ENCODE measurements around the gene SCOC. TPM values are rescaled to one million over a fixed set of nuclear protein-coding genes. Genes with fewer than 3 reads are reported as not detected.

SCOC gene
- total and polyA plus RNA-seq, 2 of the 13 experiments (the other 11 are each of a cell fraction or from before 2014, with no cell fraction given), result 43.8 to 65.2 TPM

GRCh38 chr4:140335076-140335475, 38.4 kb upstream of the SCOC start:
- Histone ChIP-seq H3K27me3 (ENCODE audit: control insufficient read depth in 1 of 2, insufficient read depth in 2 of 2, low read length in 2 of 2) (no peaks in the 10 kb centered on the region), H3K4me3 (replicated peaks in 1 of 3; ENCODE audit: insufficient read depth in 1 of 3, low read depth in 2 of 3, low read length in 3 of 3) (no peak overlapping the region), H3K9me3 (ENCODE audit: low read length) (no peaks in the 10 kb centered on the region), H3K79me2 (ENCODE audit: insufficient read depth, low read length) (no peaks in the 10 kb centered on the region), H3K4me1 (ENCODE audit: insufficient read depth, low read length) (no peaks in the 10 kb centered on the region), H3K27ac (ENCODE audit: extremely low read length, insufficient read depth, low read length) (no peak overlapping the region), H3K4me2 (ENCODE audit: low read depth, low read length) (no peak overlapping the region), H3K36me3 (replicated peaks in 1 of 2; ENCODE audit: control insufficient read depth in 1 of 2, insufficient read depth in 2 of 2, low read length in 2 of 2) (no peaks in the 10 kb centered on the region), H2AFZ (ENCODE audit: low read length) (no peak overlapping the region), H3K9ac (ENCODE audit: insufficient read depth, low read depth, low read length) (no peak overlapping the region), H4K20me1 (ENCODE audit: insufficient read depth, low read length) (no peaks in the 10 kb centered on the region)
- FAIRE-seq, result no peak
- BruUV-seq (replicated peaks), result no TSS peak
- ChIA-PET CTCF (ENCODE audit: low intra/inter-chr PET ratio, low total read pairs) (no interaction called here), POLR2A (no interaction called here)
- 0% methylated on average over 1 of the region's 1 CpG for WGBS (ENCODE audit: low lambda C conversion rate)
- in situ Hi-C loops (cut with HindIII; ENCODE audit: extremely low pct_ligation_motif_present, low pct_unique_long_range_greater_than_20kb), result no loop called here
- DNase-seq (ENCODE audit: low spot score), result no peak
- intact Hi-C loops (cut with micrococcal nuclease; ENCODE audit: unreplicated experiment), result no loop called here
- no peak for ATAC-seq
- TF ChIP-seq MXD1 (CRISPR knock-in tag; IDR thresholded peaks at IDR 0.05), result no peak
- TF ChIP-seq MBNL3 (CRISPR knock-in tag; conservative IDR thresholded peaks at IDR 0.05), result no peak
- no peak for TF ChIP-seq ZNF350 (CRISPR knock-in tag; IDR thresholded peaks at IDR 0.05; ENCODE audit: borderline replicate concordance, low read depth)
- no peak for TF ChIP-seq ZNF879 (CRISPR knock-in tag; IDR thresholded peaks at IDR 0.05)
- TF ChIP-seq THYN1 (CRISPR knock-in tag; IDR thresholded peaks at IDR 0.05; ENCODE audit: borderline replicate concordance, low read depth), result no peak
- TF ChIP-seq ZBED4 (CRISPR knock-in tag; IDR thresholded peaks at IDR 0.05; ENCODE audit: borderline replicate concordance), result no peak
- TF ChIP-seq NKX3-1 (CRISPR knock-in tag; IDR thresholded peaks at IDR 0.05), result no peak
- TF ChIP-seq GMEB1 (CRISPR knock-in tag; IDR thresholded peaks at IDR 0.05; ENCODE audit: borderline replicate concordance), result no peak
- TF ChIP-seq STAT6 (CRISPR knock-in tag; IDR thresholded peaks at IDR 0.05; ENCODE audit: borderline replicate concordance), result no peak
- no peak for TF ChIP-seq ZNF768 (CRISPR knock-in tag; IDR thresholded peaks at IDR 0.05)
- TF ChIP-seq CREB3 (CRISPR knock-in tag; IDR thresholded peaks at IDR 0.05), result no peak
- no peak for TF ChIP-seq CCAR2 (optimal IDR thresholded peaks at IDR 0.05; ENCODE audit: low read depth, low read length)
- no peak for TF ChIP-seq GATAD2A (CRISPR knock-in tag; IDR thresholded peaks at IDR 0.05)
- no peak for TF ChIP-seq ZFP1 (CRISPR knock-in tag; IDR thresholded peaks at IDR 0.05)
- no peak for TF ChIP-seq MED8 (CRISPR knock-in tag; IDR thresholded peaks at IDR 0.05; ENCODE audit: insufficient replicate concordance)
